Germinal center (tissue), 1 donor: ENCODE measurements around the gene RMI2.

Source experiments
- DNase-seq: peaks from one replicate; pipeline ENCODE4 v3.0.0; 2012; ENCODE audit warnings: mixed read lengths, low spot score

RMI2 gene

GRCh38 chr16:11309895-11310633 lies 35.2 kb upstream of the RMI2 start:
- DNase-seq, result peak; percentile 79

- no peak for DNase-seq
Measured at GRCh38 chr16:11310634-11310977, 34.7 kb upstream of the RMI2 start.

- peak; percentile 73 for DNase-seq
Measured at GRCh38 chr16:11310997-11311561, 34.2 kb upstream of the RMI2 start.

GRCh38 chr16:11312718-11313492 lies 32.4 kb upstream of the RMI2 start:
- peak; percentile 24 for DNase-seq

- DNase-seq, result no peak
Measured at GRCh38 chr16:11313493-11314308, 31.6 kb upstream of the RMI2 start.

GRCh38 chr16:11314309-11314894 lies 30.9 kb upstream of the RMI2 start:
- no peak for DNase-seq

GRCh38 chr16:11315510-11315909 lies 29.7 kb upstream of the RMI2 start:
- DNase-seq, result no peak

- DNase-seq, result no peak
Measured at GRCh38 chr16:11316331-11317015, 28.8 kb upstream of the RMI2 start.

- DNase-seq, result no peak
Measured at GRCh38 chr16:11318817-11319216, 26.4 kb upstream of the RMI2 start.

GRCh38 chr16:11319529-11320146 lies 25.6 kb upstream of the RMI2 start:
- DNase-seq, result no peak

- DNase-seq, result no peak
Measured at GRCh38 chr16:11320170-11320569, 25.1 kb upstream of the RMI2 start.

- no peak for DNase-seq
Measured at GRCh38 chr16:11321662-11322061, 23.6 kb upstream of the RMI2 start.

GRCh38 chr16:11322823-11323222 lies 22.4 kb upstream of the RMI2 start:
- no peak for DNase-seq

GRCh38 chr16:11323551-11324336 lies 21.5 kb upstream of the RMI2 start:
- no peak for DNase-seq

GRCh38 chr16:11325404-11326083 lies 19.7 kb upstream of the RMI2 start:
- DNase-seq, result peak; percentile 40

- no peak for DNase-seq
Measured at GRCh38 chr16:11326084-11326736, 19.0 kb upstream of the RMI2 start.

- no peak for DNase-seq
Measured at GRCh38 chr16:11326737-11327276, 18.5 kb upstream of the RMI2 start.

GRCh38 chr16:11327277-11328171 lies 17.7 kb upstream of the RMI2 start:
- peak; percentile 59 for DNase-seq
